ENCODE results near the gene CNTRL. TPM values are rescaled to one million over a fixed set of nuclear protein-coding genes. Genes with fewer than 3 reads are reported as not detected.

The CNTRL gene
- total and polyA plus RNA-seq, 4 donors = 1.6 to 8.7 (median 4.4) TPM

DNA sequence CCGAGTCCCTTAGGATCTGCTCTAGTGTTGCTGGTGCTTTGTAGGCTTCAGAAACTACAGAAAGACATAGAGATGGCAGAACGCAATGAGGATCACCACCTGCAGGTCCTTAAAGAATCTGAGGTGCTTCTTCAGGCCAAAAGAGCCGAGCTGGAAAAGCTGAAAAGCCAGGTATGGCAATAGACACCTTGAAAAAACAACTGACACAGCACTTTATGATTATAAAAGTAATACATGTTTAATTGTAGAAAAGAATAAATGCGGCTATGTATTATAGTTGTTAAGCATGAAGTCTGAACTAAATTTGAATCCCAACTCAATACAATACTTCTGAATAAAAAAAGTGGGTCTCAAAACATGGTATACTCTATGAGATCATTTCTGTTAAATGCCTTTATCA lies 83.2 kb downstream of the CNTRL start:
- Histone ChIP-seq H3K9me3 (ENCODE audit: control insufficient read depth in 4 of 4, low read length in 3 of 4) (no peaks in the 10 kb centered on the region), H3K9ac (ENCODE audit: low read depth in 1 of 2, low read length in 2 of 2) (no peak overlapping the region), H3K27ac (ENCODE audit: low read depth in 1 of 2, low read length in 2 of 2) (no peak overlapping the region), H3K27me3 (ENCODE audit: control insufficient read depth in 4 of 4, insufficient read depth in 4 of 4, low read length in 3 of 4) (no peaks in the 10 kb centered on the region), H3K4me1 (ENCODE audit: control insufficient read depth in 4 of 4, insufficient read depth in 4 of 4, low read length in 3 of 4) (no peaks in the 10 kb centered on the region), H3K36me3 (ENCODE audit: control insufficient read depth in 4 of 4, insufficient read depth in 3 of 4, low read depth in 1 of 4, low read length in 3 of 4) (peaks cover 2 to 22% (median 19%) of the 10 kb centered on the region in 4 donors), H3K4me3 (ENCODE audit: low read depth in 1 of 3, low read length in 3 of 3) (no peak overlapping the region)
- TF ChIP-seq GABPA (IDR thresholded peaks at IDR 0.05 in 1 of 2, conservative IDR thresholded peaks at IDR 0.05 in 1 of 2) (no peak), EGR1 (IDR thresholded peaks at IDR 0.05; ENCODE audit: low read depth in 2 of 2) (no peak), NR2F2 (IDR thresholded peaks at IDR 0.05) (no peak), TAF1 (conservative IDR thresholded peaks at IDR 0.05) (no peak), YY1 (IDR thresholded peaks at IDR 0.05) (no peak), SP1 (IDR thresholded peaks at IDR 0.05) (no peak), JUND (IDR thresholded peaks at IDR 0.05) (no peak), RAD21 (IDR thresholded peaks at IDR 0.05) (no peak), FOXA1 (IDR thresholded peaks at IDR 0.05) (no peak), HNF4A (conservative IDR thresholded peaks at IDR 0.05) (no peak), HNF4G (IDR thresholded peaks at IDR 0.05) (no peak), RXRA (IDR thresholded peaks at IDR 0.05) (no peak), FOXA2 (IDR thresholded peaks at IDR 0.05) (no peak)
- TF ChIP-seq, protein P1, sequence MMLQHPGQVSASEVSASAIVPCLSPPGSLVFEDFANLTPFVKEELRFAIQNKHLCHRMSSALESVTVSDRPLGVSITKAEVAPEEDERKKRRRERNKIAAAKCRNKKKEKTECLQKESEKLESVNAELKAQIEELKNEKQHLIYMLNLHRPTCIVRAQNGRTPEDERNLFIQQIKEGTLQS (IDR thresholded peaks at IDR 0.05) = no peak
- TF ChIP-seq, protein P2, sequence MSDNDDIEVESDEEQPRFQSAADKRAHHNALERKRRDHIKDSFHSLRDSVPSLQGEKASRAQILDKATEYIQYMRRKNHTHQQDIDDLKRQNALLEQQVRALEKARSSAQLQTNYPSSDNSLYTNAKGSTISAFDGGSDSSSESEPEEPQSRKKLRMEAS (IDR thresholded peaks at IDR 0.05) = no peak
- TF ChIP-seq, protein P3, sequence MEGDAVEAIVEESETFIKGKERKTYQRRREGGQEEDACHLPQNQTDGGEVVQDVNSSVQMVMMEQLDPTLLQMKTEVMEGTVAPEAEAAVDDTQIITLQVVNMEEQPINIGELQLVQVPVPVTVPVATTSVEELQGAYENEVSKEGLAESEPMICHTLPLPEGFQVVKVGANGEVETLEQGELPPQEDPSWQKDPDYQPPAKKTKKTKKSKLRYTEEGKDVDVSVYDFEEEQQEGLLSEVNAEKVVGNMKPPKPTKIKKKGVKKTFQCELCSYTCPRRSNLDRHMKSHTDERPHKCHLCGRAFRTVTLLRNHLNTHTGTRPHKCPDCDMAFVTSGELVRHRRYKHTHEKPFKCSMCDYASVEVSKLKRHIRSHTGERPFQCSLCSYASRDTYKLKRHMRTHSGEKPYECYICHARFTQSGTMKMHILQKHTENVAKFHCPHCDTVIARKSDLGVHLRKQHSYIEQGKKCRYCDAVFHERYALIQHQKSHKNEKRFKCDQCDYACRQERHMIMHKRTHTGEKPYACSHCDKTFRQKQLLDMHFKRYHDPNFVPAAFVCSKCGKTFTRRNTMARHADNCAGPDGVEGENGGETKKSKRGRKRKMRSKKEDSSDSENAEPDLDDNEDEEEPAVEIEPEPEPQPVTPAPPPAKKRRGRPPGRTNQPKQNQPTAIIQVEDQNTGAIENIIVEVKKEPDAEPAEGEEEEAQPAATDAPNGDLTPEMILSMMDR (IDR thresholded peaks at IDR 0.05; ENCODE audit: low read depth, low read length, missing input control) = no peak
- TF ChIP-seq, protein P4, sequence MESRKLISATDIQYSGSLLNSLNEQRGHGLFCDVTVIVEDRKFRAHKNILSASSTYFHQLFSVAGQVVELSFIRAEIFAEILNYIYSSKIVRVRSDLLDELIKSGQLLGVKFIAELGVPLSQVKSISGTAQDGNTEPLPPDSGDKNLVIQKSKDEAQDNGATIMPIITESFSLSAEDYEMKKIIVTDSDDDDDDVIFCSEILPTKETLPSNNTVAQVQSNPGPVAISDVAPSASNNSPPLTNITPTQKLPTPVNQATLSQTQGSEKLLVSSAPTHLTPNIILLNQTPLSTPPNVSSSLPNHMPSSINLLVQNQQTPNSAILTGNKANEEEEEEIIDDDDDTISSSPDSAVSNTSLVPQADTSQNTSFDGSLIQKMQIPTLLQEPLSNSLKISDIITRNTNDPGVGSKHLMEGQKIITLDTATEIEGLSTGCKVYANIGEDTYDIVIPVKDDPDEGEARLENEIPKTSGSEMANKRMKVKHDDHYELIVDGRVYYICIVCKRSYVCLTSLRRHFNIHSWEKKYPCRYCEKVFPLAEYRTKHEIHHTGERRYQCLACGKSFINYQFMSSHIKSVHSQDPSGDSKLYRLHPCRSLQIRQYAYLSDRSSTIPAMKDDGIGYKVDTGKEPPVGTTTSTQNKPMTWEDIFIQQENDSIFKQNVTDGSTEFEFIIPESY (IDR thresholded peaks at IDR 0.05) = no peak
- TF ChIP-seq, protein P5, sequence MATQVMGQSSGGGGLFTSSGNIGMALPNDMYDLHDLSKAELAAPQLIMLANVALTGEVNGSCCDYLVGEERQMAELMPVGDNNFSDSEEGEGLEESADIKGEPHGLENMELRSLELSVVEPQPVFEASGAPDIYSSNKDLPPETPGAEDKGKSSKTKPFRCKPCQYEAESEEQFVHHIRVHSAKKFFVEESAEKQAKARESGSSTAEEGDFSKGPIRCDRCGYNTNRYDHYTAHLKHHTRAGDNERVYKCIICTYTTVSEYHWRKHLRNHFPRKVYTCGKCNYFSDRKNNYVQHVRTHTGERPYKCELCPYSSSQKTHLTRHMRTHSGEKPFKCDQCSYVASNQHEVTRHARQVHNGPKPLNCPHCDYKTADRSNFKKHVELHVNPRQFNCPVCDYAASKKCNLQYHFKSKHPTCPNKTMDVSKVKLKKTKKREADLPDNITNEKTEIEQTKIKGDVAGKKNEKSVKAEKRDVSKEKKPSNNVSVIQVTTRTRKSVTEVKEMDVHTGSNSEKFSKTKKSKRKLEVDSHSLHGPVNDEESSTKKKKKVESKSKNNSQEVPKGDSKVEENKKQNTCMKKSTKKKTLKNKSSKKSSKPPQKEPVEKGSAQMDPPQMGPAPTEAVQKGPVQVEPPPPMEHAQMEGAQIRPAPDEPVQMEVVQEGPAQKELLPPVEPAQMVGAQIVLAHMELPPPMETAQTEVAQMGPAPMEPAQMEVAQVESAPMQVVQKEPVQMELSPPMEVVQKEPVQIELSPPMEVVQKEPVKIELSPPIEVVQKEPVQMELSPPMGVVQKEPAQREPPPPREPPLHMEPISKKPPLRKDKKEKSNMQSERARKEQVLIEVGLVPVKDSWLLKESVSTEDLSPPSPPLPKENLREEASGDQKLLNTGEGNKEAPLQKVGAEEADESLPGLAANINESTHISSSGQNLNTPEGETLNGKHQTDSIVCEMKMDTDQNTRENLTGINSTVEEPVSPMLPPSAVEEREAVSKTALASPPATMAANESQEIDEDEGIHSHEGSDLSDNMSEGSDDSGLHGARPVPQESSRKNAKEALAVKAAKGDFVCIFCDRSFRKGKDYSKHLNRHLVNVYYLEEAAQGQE (IDR thresholded peaks at IDR 0.05) = no peak
- DNase-seq (ENCODE audit: low spot score) = no peak
- 97% methylated on average over 4 of the region's 4 CpGs for WGBS

All from liver (tissue), 9 donors.